Mesenchymal stem cell (in vitro differentiated cells and primary cell): ENCODE results near the gene LDLR.
A peak's percentile ranks its signal among the peaks of the same experiment; 100 is the strongest.
"Not testable (repeated sequence)": the region's sequence is repeated elsewhere in the genome, so short reads cannot be mapped to it uniquely, and the experiment has no call there.

Experiments
- DNase-seq: peaks from one replicate; pipeline ENCODE4 v3.0.0-alpha.2; 2013
- H2AFZ ChIP-seq: one replicate; pipeline ENCODE4 v1.6.1; 2013; ENCODE audit warnings: low read depth, mild to moderate bottlenecking, control low read depth, inconsistent platforms, low read length, moderate library complexity
- H2AK5ac ChIP-seq: 2 replicates; pipeline ENCODE4 v1.6.1; 2013; ENCODE audit warnings: low read length, moderate library complexity, mild to moderate bottlenecking, inconsistent platforms; ENCODE audit not compliant: severe bottlenecking
- H2BK120ac ChIP-seq: one replicate; pipeline ENCODE4 v1.6.1; 2013; ENCODE audit warnings: low read depth, mild to moderate bottlenecking, inconsistent platforms, low read length, moderate library complexity
- H2BK12ac ChIP-seq, 2 experiments: one replicate each; pipeline ENCODE4 v1.6.1; 2013; ENCODE audit warnings: inconsistent platforms in 2 of 2, low read length in 2 of 2, mild to moderate bottlenecking in 2 of 2, moderate library complexity in 2 of 2, control low read depth in 1 of 2
- H2BK15ac ChIP-seq: one replicate; pipeline ENCODE4 v1.6.1; 2013; ENCODE audit warnings: mild to moderate bottlenecking, low read depth, inconsistent platforms; ENCODE audit not compliant: poor library complexity, severe bottlenecking
- H2BK5ac ChIP-seq: 2 replicates; pipeline ENCODE4 v1.6.1; 2013; ENCODE audit warnings: low read depth, mild to moderate bottlenecking, low read length, control low read depth, inconsistent platforms; ENCODE audit not compliant: poor library complexity, severe bottlenecking
- H3K14ac ChIP-seq, 2 experiments: one replicate each; pipeline ENCODE4 v1.6.1; 2013; ENCODE audit warnings: inconsistent platforms in 2 of 2, low read length in 2 of 2, control low read depth in 1 of 2, mild to moderate bottlenecking in 1 of 2, moderate library complexity in 1 of 2
- H3K18ac ChIP-seq, 2 experiments: one replicate each; pipeline ENCODE4 v1.6.1; 2013; ENCODE audit warnings: inconsistent platforms in 2 of 2, low read length in 2 of 2, control low read depth in 1 of 2, low read depth in 1 of 2, mild to moderate bottlenecking in 1 of 2
- H3K23ac ChIP-seq, 2 experiments: one replicate each; pipeline ENCODE4 v1.6.1; 2013; ENCODE audit warnings: inconsistent platforms in 2 of 2, low read length in 2 of 2, mild to moderate bottlenecking in 2 of 2, moderate library complexity in 2 of 2, control low read depth in 1 of 2
- H3K27ac ChIP-seq: 2 replicates; pipeline ENCODE4 v1.5.1; 2013; ENCODE audit warnings: mild to moderate bottlenecking, moderate library complexity, low read length, control low read depth, inconsistent platforms; ENCODE audit not compliant: poor library complexity, severe bottlenecking
- H3K27me3 ChIP-seq, 2 experiments: 2 replicates each; pipeline versions ENCODE4 v1.6.1 to v1.7.0; 2013; ENCODE audit warnings: low read length in 2 of 2, mild to moderate bottlenecking in 2 of 2, moderate library complexity in 2 of 2, control low read depth in 1 of 2, inconsistent platforms in 1 of 2; ENCODE audit not compliant: control insufficient read depth in 1 of 2, insufficient read depth in 1 of 2
- H3K36me3 ChIP-seq, 2 experiments: 2 replicates each; pipeline versions ENCODE4 v1.6.1 to v1.7.0; 2013; ENCODE audit warnings: low read length in 2 of 2, control low read depth in 1 of 2, inconsistent platforms in 1 of 2, low read depth in 1 of 2, mild to moderate bottlenecking in 1 of 2; ENCODE audit not compliant: insufficient read depth in 2 of 2, control insufficient read depth in 1 of 2
- H3K4ac ChIP-seq, 2 experiments: one replicate each; pipeline ENCODE4 v1.6.1; 2013; ENCODE audit warnings: inconsistent platforms in 2 of 2, low read length in 2 of 2, mild to moderate bottlenecking in 2 of 2, moderate library complexity in 2 of 2, control low read depth in 1 of 2, low read depth in 1 of 2
- H3K4me1 ChIP-seq: 2 replicates; pipeline ENCODE4 v1.6.1; 2013; ENCODE audit warnings: low read depth, low read length, control low read depth; ENCODE audit not compliant: control insufficient read depth, insufficient read depth
- H3K4me2 ChIP-seq: 2 replicates; pipeline ENCODE4 v1.6.1; 2013; ENCODE audit warnings: low read length, mild to moderate bottlenecking, inconsistent platforms; ENCODE audit not compliant: poor library complexity, severe bottlenecking
- H3K4me3 ChIP-seq, 2 experiments: 2 replicates each; pipeline versions ENCODE4 v1.5.1 to v1.7.0; 2013; ENCODE audit warnings: low read length in 2 of 2, mild to moderate bottlenecking in 2 of 2, control low read depth in 1 of 2, low read depth in 1 of 2; ENCODE audit not compliant: insufficient read depth in 1 of 2
- H3K79me1 ChIP-seq: replicated peaks from 2 replicates; pipeline ENCODE4 v1.6.1; 2013; ENCODE audit warnings: mild to moderate bottlenecking, control low read depth, low read length, inconsistent platforms; ENCODE audit not compliant: poor library complexity, severe bottlenecking
- H3K9ac ChIP-seq: 2 replicates; pipeline ENCODE4 v1.7.0; 2013; ENCODE audit warnings: mild to moderate bottlenecking, low read length, moderate library complexity
- H3K9me3 ChIP-seq: 2 replicates; pipeline ENCODE4 v1.7.0; 2013; ENCODE audit warnings: mild to moderate bottlenecking, low read length; ENCODE audit not compliant: control insufficient read depth
- H4K8ac ChIP-seq: one replicate; pipeline ENCODE4 v1.6.1; 2013; ENCODE audit warnings: inconsistent platforms, mild to moderate bottlenecking, low read length, moderate library complexity
- H4K91ac ChIP-seq: one replicate; pipeline ENCODE4 v1.6.1; 2013; ENCODE audit warnings: mild to moderate bottlenecking, low read length, inconsistent platforms
- WGBS: methylation state at CpG from one replicate; pipeline ENCODE4 v1.1.7; 2013; ENCODE audit warnings: mixed read lengths; 5-methylcytosine and 5-hydroxymethylcytosine counted together

LDLR gene

GRCh38 chr19:11137542-11138384 lies 48.5 kb downstream of the LDLR start:
- Histone ChIP-seq H3K27me3 (no peaks in the 10 kb centered on the region), H2BK15ac (peak overlapping the region; percentile 50), H2BK120ac (peak overlapping the region; percentile 80), H3K36me3 (peaks cover 5 to 11% of the 10 kb centered on the region in 2 experiments), H3K4me3 (peak overlapping the region in 1 of 2 experiments; percentile 49), H2AK5ac (peak overlapping the region; percentile 15), H3K4me1 (peaks cover 38% of the 10 kb centered on the region), H3K14ac (peak overlapping the region in 1 of 2 experiments; percentile 19), H3K27ac (peak overlapping the region; percentile 93), H3K9me3 (no peaks in the 10 kb centered on the region), H4K8ac (peak overlapping the region; percentile 83), H2AFZ (peak overlapping the region; percentile 74), H3K4me2 (peak overlapping the region; percentile 46), H3K79me1 (peaks cover 1% of the 10 kb centered on the region), H4K91ac (peak overlapping the region; percentile 67), H3K4ac (peak overlapping the region; percentile 49 to 77), H2BK12ac (peak overlapping the region; percentile 72 to 96), H2BK5ac (peak overlapping the region; percentile 32), H3K9ac (peak overlapping the region; percentile 87), H3K23ac (no peak overlapping the region), H3K18ac (peak overlapping the region; percentile 75 to 86)
- DNase-seq = peak; percentile 91
- 5% methylated on average over 28 of the region's 28 CpGs for WGBS

- WGBS = 7% methylated on average over 11 of the region's 13 CpGs
- no peaks in the 10 kb centered on the region for H3K9me3 ChIP-seq
- peak overlapping the region; percentile 97 for H2AK5ac ChIP-seq
- H3K27me3 ChIP-seq = no peaks in the 10 kb centered on the region
- H3K9ac ChIP-seq = peak overlapping the region; percentile 87
- peak overlapping the region; percentile 85 for H2BK5ac ChIP-seq
- DNase-seq = peak; percentile 93
- H3K36me3 ChIP-seq = peaks cover 0 to under 1% of the 10 kb centered on the region in 2 experiments
- H3K14ac ChIP-seq = peak overlapping the region in 1 of 2 experiments; percentile 50
- no peak overlapping the region for H3K23ac ChIP-seq
- H3K27ac ChIP-seq = peak overlapping the region; percentile 93
- peak overlapping the region; percentile 91 for H4K91ac ChIP-seq
- H3K4me3 ChIP-seq = no peak overlapping the region
- peak overlapping the region; percentile 77 for H2BK15ac ChIP-seq
- H2BK120ac ChIP-seq = peak overlapping the region; percentile 80
- H3K4ac ChIP-seq = peak overlapping the region; percentile 86 to 96
- no peak overlapping the region for H2AFZ ChIP-seq
- H3K79me1 ChIP-seq = peaks cover 1% of the 10 kb centered on the region
- peak overlapping the region; percentile 34 to 99 for H2BK12ac ChIP-seq
- peaks cover 48% of the 10 kb centered on the region for H3K4me1 ChIP-seq
- H4K8ac ChIP-seq = peak overlapping the region; percentile 76
- peak overlapping the region; percentile 81 to 99 for H3K18ac ChIP-seq
- peak overlapping the region; percentile 33 for H3K4me2 ChIP-seq
Measured at GRCh38 chr19:11138601-11139300, 49.5 kb downstream of the LDLR start.

GRCh38 chr19:11140023-11140538 lies 50.8 kb downstream of the LDLR start:
- not testable (repeated sequence) for H3K23ac ChIP-seq, H3K4ac ChIP-seq, H4K8ac ChIP-seq, H3K27me3 ChIP-seq, H3K4me3 ChIP-seq, H2AFZ ChIP-seq, H3K79me1 ChIP-seq, H3K36me3 ChIP-seq, H3K9me3 ChIP-seq, H2BK5ac ChIP-seq, H3K4me2 ChIP-seq, DNase-seq, H3K14ac ChIP-seq
- Histone ChIP-seq H2BK15ac (peak overlapping the region; percentile 99), H2BK12ac (peak overlapping the region; percentile 29 to 99), H3K9ac (peak overlapping the region; percentile 87), H3K18ac (peak overlapping the region; percentile 71 to 88), H2BK120ac (peak overlapping the region; percentile 83), H3K27ac (peak overlapping the region; percentile 93), H3K4me1 (peaks cover 57% of the 10 kb centered on the region), H4K91ac (peak overlapping the region; percentile 81), H2AK5ac (peak overlapping the region; percentile 71)
- 97% methylated on average over 10 of the region's 10 CpGs for WGBS

- Histone ChIP-seq H2BK120ac (peak overlapping the region; percentile 64), H2AK5ac (peak overlapping the region; percentile 47), H2BK15ac (peak overlapping the region; percentile 71), H3K9me3 (peaks cover 7% of the 10 kb centered on the region), H4K91ac (no peak overlapping the region), H3K36me3 (peaks cover 0 to 9% of the 10 kb centered on the region in 2 experiments), H4K8ac (no peak overlapping the region), H2BK5ac (no peak overlapping the region), H3K27me3 (no peaks in the 10 kb centered on the region), H3K9ac (no peak overlapping the region), H3K79me1 (peaks cover 1% of the 10 kb centered on the region), H3K27ac (no peak overlapping the region), H3K23ac (no peak overlapping the region), H3K4me1 (peaks cover 57% of the 10 kb centered on the region), H3K4me3 (no peak overlapping the region), H3K4ac (peak overlapping the region in 1 of 2 experiments; percentile 54), H3K4me2 (no peak overlapping the region), H2BK12ac (peak overlapping the region; percentile 79 to 91), H2AFZ (no peak overlapping the region), H3K18ac (peak overlapping the region; percentile 61 to 64), H3K14ac (no peak overlapping the region)
- 94% methylated on average over 9 of the region's 9 CpGs for WGBS
- DNase-seq = no peak
Measured at GRCh38 chr19:11140896-11141295, 51.6 kb downstream of the LDLR start.
